Measurements from ENCODE around the gene TFAP2A.

The TFAP2A gene

DNA sequence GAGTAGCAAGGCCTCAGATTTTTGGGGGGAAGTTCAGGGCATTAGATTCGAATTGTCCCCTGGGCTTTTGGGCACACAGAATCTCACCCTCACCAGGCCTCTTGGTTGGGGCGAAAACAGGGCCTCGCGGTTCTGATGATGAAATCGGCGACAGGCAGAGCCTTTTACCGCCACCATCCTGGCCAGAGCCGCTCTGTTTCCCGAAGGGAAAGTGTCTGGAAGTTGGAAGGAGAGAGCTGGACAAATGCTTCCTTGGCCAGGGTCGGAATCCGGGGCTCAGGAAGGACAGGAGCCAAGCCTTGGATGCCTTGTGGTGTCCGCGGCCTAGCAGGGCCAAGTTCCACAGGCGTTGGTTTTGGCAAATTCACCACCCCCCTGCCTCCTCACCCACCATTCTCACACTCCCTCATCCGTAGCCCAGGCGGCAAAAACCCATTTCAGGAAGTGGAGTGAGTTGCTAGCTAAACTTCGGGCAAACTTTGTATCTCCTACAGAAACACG is 3.5 kb upstream of the TFAP2A start:
- H3K9me3 ChIP-seq (ENCODE audit: control insufficient read depth, insufficient read depth, low read length), result no peaks in the 10 kb centered on the region
- no peak overlapping the region for H3K27ac ChIP-seq (ENCODE audit: low read depth, low read length)
- peaks cover 100% of the 10 kb centered on the region for H3K27me3 ChIP-seq (ENCODE audit: control insufficient read depth, insufficient read depth, low read length)
- H3K4me1 ChIP-seq (ENCODE audit: control insufficient read depth, insufficient read depth, low read length), result peaks cover 57% of the 10 kb centered on the region
- peak overlapping the region; percentile 49 for H3K4me3 ChIP-seq (ENCODE audit: low read depth, low read length)
- no peak overlapping the region for H3K9ac ChIP-seq (ENCODE audit: low read depth, low read length)
- no peaks in the 10 kb centered on the region for H3K36me3 ChIP-seq (ENCODE audit: control insufficient read depth, insufficient read depth, low read length)

DNA sequence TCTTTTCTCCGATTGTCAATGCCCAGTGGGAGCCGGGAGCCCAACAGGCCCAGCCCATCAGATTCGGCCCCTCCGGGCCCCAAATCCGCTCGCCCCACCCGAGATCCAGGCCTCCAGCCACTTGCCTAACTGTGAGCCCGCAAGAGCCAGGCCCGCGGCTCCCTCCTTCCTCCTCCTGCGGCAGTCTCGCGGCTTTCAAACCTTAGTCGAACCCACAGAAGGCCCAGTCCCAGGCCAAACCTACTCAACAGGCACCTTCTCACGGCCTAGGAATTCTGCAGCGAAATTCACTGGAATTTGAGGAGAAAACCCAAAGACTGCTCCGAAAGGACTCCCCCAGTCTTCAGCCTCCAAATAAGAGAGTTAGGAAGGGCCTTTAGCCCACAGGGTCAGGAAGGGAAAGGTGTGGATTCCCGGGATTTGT is 2.8 kb upstream of the TFAP2A start:
- Histone ChIP-seq H3K9ac (ENCODE audit: low read depth, low read length) (no peak overlapping the region), H3K4me3 (ENCODE audit: low read depth, low read length) (peak overlapping the region; percentile 48; the same call in 1 of the 2 replicates), H3K27me3 (ENCODE audit: control insufficient read depth, insufficient read depth, low read length) (peaks cover 100% of the 10 kb centered on the region)

DNA sequence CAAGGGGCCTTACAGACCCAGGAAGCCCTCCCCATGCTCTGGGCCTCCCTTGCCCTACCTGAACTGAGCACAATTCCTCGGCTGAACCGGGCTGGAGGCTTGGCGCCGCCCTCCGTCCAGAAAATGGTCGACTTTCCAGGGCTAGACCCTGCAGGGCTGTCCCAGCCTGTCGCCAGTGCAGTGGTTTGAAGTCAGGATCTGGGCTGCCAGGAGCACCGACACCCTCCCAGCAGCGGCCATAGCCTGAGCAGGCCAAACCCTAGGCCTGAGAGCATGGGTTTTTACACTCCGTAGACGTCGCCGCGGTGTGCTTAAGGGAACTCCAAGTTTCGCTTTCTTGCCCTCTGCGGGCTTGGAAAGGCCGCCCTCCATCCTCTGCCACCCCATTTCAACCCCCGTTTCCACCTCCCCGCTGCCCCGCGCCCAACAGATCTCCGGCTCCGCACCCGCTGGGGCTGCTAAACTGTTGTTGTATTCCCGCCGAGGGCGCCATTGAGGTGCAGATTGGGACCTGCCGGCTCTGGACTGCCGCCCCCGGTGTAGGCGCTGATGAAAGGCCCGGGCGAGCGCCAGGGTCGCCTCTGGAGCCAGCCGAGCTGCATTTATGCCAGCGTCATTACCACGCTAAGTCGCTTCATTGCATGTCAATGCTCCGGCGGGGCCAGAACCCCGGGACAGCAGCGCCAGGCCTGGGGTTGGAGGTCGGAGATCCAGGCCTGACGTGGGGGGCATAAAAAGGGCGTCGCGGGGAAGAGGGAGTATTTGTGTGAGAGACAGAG is 2.2 kb upstream of the TFAP2A start:
- H3K27me3 ChIP-seq (ENCODE audit: control insufficient read depth, insufficient read depth, low read length), result peaks cover 99% of the 10 kb centered on the region

More for the DNA sequence above, 2.8 kb upstream of the TFAP2A start:
- no peaks in the 10 kb centered on the region for H3K9me3 ChIP-seq (ENCODE audit: control insufficient read depth, insufficient read depth, low read length)
- peaks cover 59% of the 10 kb centered on the region for H3K4me1 ChIP-seq (ENCODE audit: control insufficient read depth, insufficient read depth, low read length)
- H3K27ac ChIP-seq (ENCODE audit: low read depth, low read length), result peak overlapping the region; percentile 85
- no peaks in the 10 kb centered on the region for H3K36me3 ChIP-seq (ENCODE audit: control insufficient read depth, insufficient read depth, low read length)

DNA sequence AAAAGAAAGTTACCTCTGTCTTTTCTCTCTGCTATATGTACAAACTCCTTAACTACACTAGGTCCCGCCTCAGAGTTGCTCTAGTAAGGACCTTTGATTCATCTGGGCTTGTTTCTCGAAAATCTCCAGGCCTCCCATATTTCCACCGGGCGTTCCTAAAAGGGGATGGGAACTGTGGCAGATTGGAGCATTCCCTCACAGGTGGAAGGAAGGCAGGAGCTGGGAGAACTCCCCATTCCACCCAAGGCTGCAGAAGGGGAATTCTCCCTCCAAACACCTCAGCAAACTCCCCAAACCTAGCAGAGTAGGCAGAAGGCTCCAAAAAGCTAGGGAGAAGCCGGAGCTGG is 1.6 kb upstream of the TFAP2A start:
- H3K4me3 ChIP-seq (ENCODE audit: low read depth, low read length), result peak overlapping the region; percentile 48
- no peaks in the 10 kb centered on the region for H3K9me3 ChIP-seq (ENCODE audit: control insufficient read depth, insufficient read depth, low read length)
- H3K4me1 ChIP-seq (ENCODE audit: control insufficient read depth, insufficient read depth, low read length), result peaks cover 56% of the 10 kb centered on the region
- H3K27ac ChIP-seq (ENCODE audit: low read depth, low read length), result peak overlapping the region; percentile 85
- H3K36me3 ChIP-seq (ENCODE audit: control insufficient read depth, insufficient read depth, low read length), result no peaks in the 10 kb centered on the region
- H3K27me3 ChIP-seq (ENCODE audit: control insufficient read depth, insufficient read depth, low read length), result peaks cover 99% of the 10 kb centered on the region
- no peak overlapping the region for H3K9ac ChIP-seq (ENCODE audit: low read depth, low read length)

More for the DNA sequence above, 2.2 kb upstream of the TFAP2A start:
- Histone ChIP-seq H3K4me3 (ENCODE audit: low read depth, low read length) (peak overlapping the region; percentile 48), H3K9ac (ENCODE audit: low read depth, low read length) (no peak overlapping the region), H3K4me1 (ENCODE audit: control insufficient read depth, insufficient read depth, low read length) (peaks cover 56% of the 10 kb centered on the region), H3K36me3 (ENCODE audit: control insufficient read depth, insufficient read depth, low read length) (no peaks in the 10 kb centered on the region), H3K27ac (ENCODE audit: low read depth, low read length) (peak overlapping the region; percentile 85), H3K9me3 (ENCODE audit: control insufficient read depth, insufficient read depth, low read length) (no peaks in the 10 kb centered on the region)

DNA sequence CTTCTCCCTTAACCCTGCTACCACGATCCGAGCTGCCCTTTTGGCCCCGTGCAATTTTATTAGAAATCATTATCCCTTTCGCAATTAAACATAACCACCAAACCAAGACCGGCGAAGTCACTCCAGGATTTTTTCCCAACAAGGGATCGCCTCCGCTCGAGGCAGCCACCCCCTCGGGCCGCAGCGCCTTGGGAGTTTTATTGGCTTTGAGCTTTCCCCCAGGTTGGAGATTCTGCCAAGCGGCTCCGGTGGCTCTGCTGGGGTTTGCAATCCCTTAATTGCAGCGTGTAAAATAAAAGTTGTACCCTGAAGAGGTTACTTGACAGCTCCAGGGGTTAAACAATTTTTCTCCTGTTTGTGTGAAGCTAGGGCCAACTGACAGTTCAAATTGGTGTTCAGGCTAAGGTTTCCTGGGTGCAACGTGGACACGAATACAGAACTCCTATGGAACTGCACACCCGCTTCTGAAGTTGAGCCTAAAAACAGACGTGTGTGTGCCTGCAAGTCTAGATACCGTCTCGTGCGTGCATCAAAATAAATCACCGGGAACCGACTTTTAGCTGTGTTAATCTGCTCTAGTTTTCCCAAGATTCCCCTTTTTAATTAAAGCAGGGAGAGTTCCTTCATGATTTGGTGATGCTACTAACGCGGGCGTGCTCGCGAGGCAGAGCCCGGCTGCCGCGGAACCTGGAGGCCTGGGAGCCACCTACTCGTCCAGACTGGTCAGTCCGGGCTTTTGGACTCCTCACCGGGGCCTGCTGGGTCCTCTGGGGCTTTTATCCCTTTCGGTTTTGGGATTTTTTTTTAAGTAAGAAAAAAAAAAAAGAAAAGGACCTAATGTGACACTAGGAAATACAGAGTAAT is 975 bp upstream of the TFAP2A start:
- peaks cover 56% of the 10 kb centered on the region for H3K4me1 ChIP-seq (ENCODE audit: control insufficient read depth, insufficient read depth, low read length)
- H3K27me3 ChIP-seq (ENCODE audit: control insufficient read depth, insufficient read depth, low read length), result peaks cover 99% of the 10 kb centered on the region
- H3K9ac ChIP-seq (ENCODE audit: low read depth, low read length), result no peak overlapping the region
- H3K4me3 ChIP-seq (ENCODE audit: low read depth, low read length), result peak overlapping the region; percentile 48; the same call in 1 of the 2 replicates
- H3K27ac ChIP-seq (ENCODE audit: low read depth, low read length), result peak overlapping the region; percentile 85
- H3K36me3 ChIP-seq (ENCODE audit: control insufficient read depth, insufficient read depth, low read length), result no peaks in the 10 kb centered on the region
- no peaks in the 10 kb centered on the region for H3K9me3 ChIP-seq (ENCODE audit: control insufficient read depth, insufficient read depth, low read length)

DNA sequence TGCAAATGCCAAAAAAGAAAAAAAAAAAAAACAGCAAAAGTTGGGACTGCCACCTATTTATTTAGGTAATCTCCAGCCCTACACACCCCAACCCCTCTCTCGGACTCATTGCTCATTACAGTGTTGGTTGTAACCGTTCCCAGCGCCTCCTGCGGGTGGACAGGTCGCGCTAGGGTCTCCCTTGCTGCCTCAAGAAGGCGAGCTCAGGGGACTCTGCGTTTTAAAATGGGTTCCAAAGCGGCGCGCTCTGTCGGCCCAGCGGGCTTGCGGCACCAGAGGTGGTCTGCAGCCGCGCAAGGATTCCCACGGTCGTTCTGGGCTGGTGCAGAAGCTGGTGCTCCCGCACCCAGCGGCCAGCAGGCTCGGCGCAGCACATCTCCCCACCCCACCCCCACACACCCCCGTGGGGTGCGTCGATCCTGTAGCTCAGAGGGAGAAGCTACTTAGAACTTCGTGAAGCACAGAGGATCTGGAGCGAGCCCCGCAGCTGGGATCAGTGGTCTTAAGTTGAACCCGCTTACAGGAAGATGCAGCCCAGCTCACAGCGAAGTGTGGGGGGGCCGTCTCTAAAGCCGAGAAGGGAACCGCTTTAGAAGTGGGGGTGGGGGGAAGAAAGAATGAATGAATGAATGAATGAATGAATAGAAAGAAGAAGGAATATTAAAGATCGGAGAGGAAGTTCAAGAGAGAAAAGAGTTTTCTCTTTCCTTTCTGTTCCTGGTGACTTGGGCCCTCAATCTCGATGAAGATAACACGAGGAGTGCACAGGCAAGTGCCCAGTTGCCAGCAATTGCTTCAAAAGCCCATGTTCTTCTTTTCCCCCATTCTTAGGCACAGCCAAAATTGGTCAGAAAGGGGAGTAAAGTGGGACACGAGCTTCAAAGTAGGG is 780 bp downstream of the TFAP2A start:
- H3K4me1 ChIP-seq (ENCODE audit: control insufficient read depth, insufficient read depth, low read length), result peaks cover 63% of the 10 kb centered on the region
- H3K36me3 ChIP-seq (ENCODE audit: control insufficient read depth, insufficient read depth, low read length), result no peaks in the 10 kb centered on the region
- H3K27ac ChIP-seq (ENCODE audit: low read depth, low read length), result no peak overlapping the region
- peak overlapping the region; percentile 50 for H3K4me3 ChIP-seq (ENCODE audit: low read depth, low read length)
- H3K27me3 ChIP-seq (ENCODE audit: control insufficient read depth, insufficient read depth, low read length), result peaks cover 99% of the 10 kb centered on the region
- H3K9me3 ChIP-seq (ENCODE audit: control insufficient read depth, insufficient read depth, low read length), result no peaks in the 10 kb centered on the region
- H3K9ac ChIP-seq (ENCODE audit: low read depth, low read length), result no peak overlapping the region

DNA sequence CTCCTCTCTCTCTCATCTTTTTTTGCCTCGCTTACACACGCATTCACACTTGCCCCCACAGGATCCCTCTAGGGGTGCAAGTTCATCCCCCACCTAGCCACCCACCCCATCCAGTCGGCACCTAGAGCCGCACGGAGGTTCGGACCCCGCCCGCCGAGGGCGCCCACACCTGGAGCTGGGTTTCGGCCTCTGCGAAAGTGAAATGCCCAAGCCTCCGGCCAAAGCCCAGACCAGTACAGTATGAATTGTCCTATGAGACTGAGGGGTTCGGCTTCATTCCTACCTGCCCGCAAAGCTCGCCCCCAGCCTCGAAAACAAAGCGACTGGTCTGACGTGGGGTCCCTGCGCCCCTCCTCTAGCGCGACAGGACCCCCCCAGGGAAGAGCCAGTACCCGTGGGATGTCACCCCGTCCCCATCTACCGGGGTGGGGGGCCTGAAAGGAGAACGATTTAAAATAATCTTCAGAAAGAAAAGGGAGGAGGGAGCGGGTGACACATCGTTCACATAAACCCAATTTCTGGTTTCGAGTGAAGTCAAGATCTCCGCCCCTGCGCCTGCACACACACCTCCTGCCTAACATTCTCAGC is 1.5 kb downstream of the TFAP2A start:
- Histone ChIP-seq H3K27me3 (ENCODE audit: control insufficient read depth, insufficient read depth, low read length) (peaks cover 99% of the 10 kb centered on the region), H3K27ac (ENCODE audit: low read depth, low read length) (no peak overlapping the region), H3K4me1 (ENCODE audit: control insufficient read depth, insufficient read depth, low read length) (peaks cover 62% of the 10 kb centered on the region), H3K4me3 (ENCODE audit: low read depth, low read length) (peak overlapping the region; percentile 50), H3K36me3 (ENCODE audit: control insufficient read depth, insufficient read depth, low read length) (no peaks in the 10 kb centered on the region), H3K9ac (ENCODE audit: low read depth, low read length) (no peak overlapping the region), H3K9me3 (ENCODE audit: control insufficient read depth, insufficient read depth, low read length) (no peaks in the 10 kb centered on the region)

DNA sequence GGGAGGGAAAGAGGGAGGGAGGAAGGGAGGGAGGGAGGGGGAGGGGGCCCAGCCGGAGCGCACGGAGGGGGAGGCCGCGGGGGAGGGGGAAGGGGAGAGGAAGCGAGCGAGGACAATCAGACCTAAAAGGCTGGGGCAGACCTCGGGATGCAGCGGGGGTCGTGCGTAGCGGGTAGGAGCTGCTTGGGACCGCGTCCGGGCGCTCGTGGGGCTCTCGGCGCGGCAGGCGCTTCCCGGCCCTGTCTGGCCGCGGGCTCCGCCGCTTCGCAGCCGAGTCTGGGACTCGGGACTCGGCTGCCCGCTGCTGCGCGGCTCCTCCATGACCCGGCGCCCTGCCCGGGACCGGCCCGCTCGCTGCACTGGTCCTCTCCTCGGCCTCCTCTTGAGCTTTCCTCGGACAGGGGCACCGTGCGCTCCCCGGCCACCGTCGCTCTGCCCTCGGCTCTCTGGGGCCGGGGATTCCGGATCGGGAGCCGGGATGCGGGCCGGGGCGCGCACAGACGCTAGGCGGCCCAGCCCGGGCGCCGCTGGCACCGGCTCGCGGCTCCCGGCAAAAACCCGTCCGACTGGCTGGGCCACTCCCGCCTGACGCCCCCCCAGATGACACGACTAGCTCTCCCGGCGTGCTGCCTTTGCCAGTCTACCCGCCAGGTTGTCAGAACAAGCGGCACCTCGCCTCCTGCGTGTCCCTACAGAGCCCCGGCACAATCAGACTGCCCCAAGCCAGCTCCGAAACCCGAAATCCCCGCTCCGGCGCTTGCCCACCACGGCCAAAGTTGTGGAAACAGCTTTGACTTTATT is 2.2 kb downstream of the TFAP2A start:
- Histone ChIP-seq H3K36me3 (ENCODE audit: control insufficient read depth, insufficient read depth, low read length) (no peaks in the 10 kb centered on the region), H3K4me1 (ENCODE audit: control insufficient read depth, insufficient read depth, low read length) (peaks cover 62% of the 10 kb centered on the region), H3K4me3 (ENCODE audit: low read depth, low read length) (peak overlapping the region; percentile 50), H3K27me3 (ENCODE audit: control insufficient read depth, insufficient read depth, low read length) (peaks cover 99% of the 10 kb centered on the region), H3K27ac (ENCODE audit: low read depth, low read length) (peak overlapping the region; percentile 54), H3K9ac (ENCODE audit: low read depth, low read length) (no peak overlapping the region), H3K9me3 (ENCODE audit: control insufficient read depth, insufficient read depth, low read length) (no peaks in the 10 kb centered on the region)

DNA sequence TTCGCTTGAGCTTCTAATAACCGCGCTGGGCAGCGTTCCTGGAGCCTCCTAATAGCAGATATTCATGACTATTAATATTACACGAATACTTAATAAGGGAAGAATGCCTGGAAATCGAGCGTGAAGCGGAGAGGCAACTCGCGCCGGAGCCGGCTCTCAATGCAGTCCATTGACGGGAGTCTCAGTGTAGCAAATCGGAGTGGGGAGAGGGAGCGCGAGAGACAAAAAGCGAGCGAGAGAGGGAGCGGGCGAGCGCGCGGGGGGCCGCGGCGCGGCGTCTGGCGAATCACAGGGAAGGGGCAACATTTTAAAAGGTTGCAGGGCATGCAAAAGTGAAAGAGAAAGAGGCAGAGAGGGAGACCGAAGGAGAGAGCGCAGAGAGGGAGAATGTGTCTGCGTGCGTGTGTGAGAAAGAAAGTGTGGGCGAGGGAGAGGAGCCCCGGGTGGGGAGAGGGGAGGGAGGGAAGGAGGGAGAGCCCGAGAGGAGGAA is 2.9 kb downstream of the TFAP2A start:
- no peak overlapping the region for H3K27ac ChIP-seq (ENCODE audit: low read depth, low read length)
- peak overlapping the region; percentile 57 for H3K4me3 ChIP-seq (ENCODE audit: low read depth, low read length)
- no peak overlapping the region for H3K9ac ChIP-seq (ENCODE audit: low read depth, low read length)
- H3K4me1 ChIP-seq (ENCODE audit: control insufficient read depth, insufficient read depth, low read length), result peaks cover 65% of the 10 kb centered on the region
- H3K27me3 ChIP-seq (ENCODE audit: control insufficient read depth, insufficient read depth, low read length), result peaks cover 99% of the 10 kb centered on the region
- no peaks in the 10 kb centered on the region for H3K36me3 ChIP-seq (ENCODE audit: control insufficient read depth, insufficient read depth, low read length)
- H3K9me3 ChIP-seq (ENCODE audit: control insufficient read depth, insufficient read depth, low read length), result no peaks in the 10 kb centered on the region

Measured in HUES48 (cell line).